HepG2 (cell line): Measurements from ENCODE around the gene LPO. TPM values are rescaled to one million over a fixed set of nuclear protein-coding genes. Genes with fewer than 3 reads are reported as not detected.

Experiments used
- ATAC-seq: fragments of 200-7000 bp; cut with Tn5 transposase; 3 replicates; pipeline ENCODE4 v1.9.1; 2020; ENCODE audit warnings: mild to moderate bottlenecking, moderate library complexity
- BruUV-seq: library from RNA; stranded (reverse); fragments of 400-500 nt; replicated peaks from 2 replicates; lab custom pipeline; 2021; lab: Mats Ljungman, UMichigan
- CTCF ChIA-PET: fragments of 300-600 bp; formaldehyde crosslinking; extraction: SDS; loops from one replicate; lab custom pipeline; 2021; ENCODE audit warnings: low total read pairs, inconsistent platforms, low intra/inter-chr PET ratio; lab: Yijun Ruan, JAX
- POLR2A ChIA-PET: fragments of 350-600 bp; sonication (Branson Sonifier 250); formaldehyde crosslinking; loops from one replicate; lab custom pipeline; 2020; ENCODE audit warnings: antibody characterized with exemption, inconsistent platforms; lab: Yijun Ruan, JAX
- DNase-seq: peaks from one replicate; pipeline ENCODE4 v3.0.0-alpha.2; 2015; ENCODE audit warnings: low spot score
- FAIRE-seq: peaks from 3 replicates; lab custom pipeline; 2011; peaks lifted over from hg19 to GRCh38; lab: Jason Lieb, UNC
- H2AFZ ChIP-seq: one replicate; pipeline ENCODE4 v1.6.1; 2011; ENCODE audit warnings: low read length, inconsistent platforms
- H3K27ac ChIP-seq: fragments of 300-600 bp; 3 replicates; pipeline ENCODE4 v1.8.0; 2011; ENCODE audit warnings: mixed run types, mild to moderate bottlenecking, mixed read lengths, low read length, inconsistent platforms; ENCODE audit not compliant: insufficient read depth; ENCODE audit errors: extremely low read length
- H3K27me3 ChIP-seq, 2 experiments: fragments of 200-600 bp in 1 of 2; 2 replicates in 1 of 2; 3 replicates in 1 of 2; pipeline versions ENCODE4 v1.6.0 to v1.8.0; 2011; ENCODE audit warnings: low read length in 2 of 2, mild to moderate bottlenecking in 2 of 2, moderate library complexity in 2 of 2, inconsistent platforms in 1 of 2; ENCODE audit not compliant: insufficient read depth in 2 of 2, control insufficient read depth in 1 of 2
- H3K36me3 ChIP-seq, 2 experiments: fragments of 200-600 bp in 1 of 2; replicated peaks in 1 of 2; 2 replicates in 1 of 2; 3 replicates in 1 of 2; pipeline versions ENCODE4 v1.5.1 to v1.8.0; 2011; ENCODE audit warnings: low read length in 2 of 2, inconsistent platforms in 1 of 2; ENCODE audit not compliant: insufficient read depth in 2 of 2, control insufficient read depth in 1 of 2
- H3K4me1 ChIP-seq: 2 replicates; pipeline ENCODE4 v1.5.1; 2012; ENCODE audit warnings: low read length, inconsistent platforms; ENCODE audit not compliant: insufficient read depth
- H3K4me2 ChIP-seq: 2 replicates; pipeline ENCODE4 v1.6.0; 2011; ENCODE audit warnings: low read depth, low read length, inconsistent platforms
- H3K4me3 ChIP-seq, 3 experiments: fragments of 200-600 bp in 1 of 3; sonication (generic), shearing (Covaris generic) in 1 of 3; replicated peaks in 1 of 3; 2 replicates each; pipeline ENCODE4 v1.5.1; 2011 to 2016; ENCODE audit warnings: low read length in 3 of 3, inconsistent platforms in 2 of 3, low read depth in 2 of 3, mild to moderate bottlenecking in 2 of 3, control low read depth in 1 of 3, mixed read lengths in 1 of 3; ENCODE audit not compliant: insufficient read depth in 1 of 3
- H3K79me2 ChIP-seq: one replicate; pipeline ENCODE4 v1.6.1; 2011; ENCODE audit warnings: low read length, inconsistent platforms; ENCODE audit not compliant: insufficient read depth
- H3K9ac ChIP-seq: 2 replicates; pipeline ENCODE4 v1.6.0; 2011; ENCODE audit warnings: mild to moderate bottlenecking, low read depth, low read length, inconsistent platforms; ENCODE audit not compliant: insufficient read depth
- H3K9me3 ChIP-seq: 2 replicates; pipeline ENCODE4 v1.5.1; 2012; ENCODE audit warnings: mild to moderate bottlenecking, low read length
- H4K20me1 ChIP-seq: 2 replicates; pipeline ENCODE4 v1.6.0; 2011; ENCODE audit warnings: inconsistent platforms, mild to moderate bottlenecking, low read length, moderate library complexity; ENCODE audit not compliant: insufficient read depth
- GABPA ChIP-seq, 2 experiments: IDR thresholded peaks; 2 replicates each; pipeline ENCODE4 v1.6.1; 2011 to 2016; ENCODE audit warnings: low read depth in 2 of 2, low read length in 1 of 2, missing biosample characterization in 1 of 2, missing genetic modification characterization in 1 of 2
- ZNF232 ChIP-seq: sonication (generic); formaldehyde crosslinking; IDR thresholded peaks from 2 replicates; pipeline ENCODE4 v1.4.0; 2020; ENCODE audit warnings: missing genetic modification reagents, borderline replicate concordance
- ZNF660 ChIP-seq: sonication (generic); formaldehyde crosslinking; IDR thresholded peaks from 2 replicates; pipeline ENCODE4 v1.5.1; 2020; ENCODE audit warnings: mild to moderate bottlenecking, low read depth, missing genetic modification reagents, borderline replicate concordance
- ZNF768 ChIP-seq: sonication (generic); formaldehyde crosslinking; IDR thresholded peaks from 2 replicates; pipeline ENCODE4 v1.4.0; 2020; ENCODE audit warnings: missing genetic modification reagents
- WGBS: methylation state at CpG from one replicate; pipeline ENCODE4 v1.1.6; 2017; ENCODE audit warnings: low lambda C conversion rate; 5-methylcytosine and 5-hydroxymethylcytosine counted together
- in situ Hi-C: cut with HindIII; loops from 2 replicates; pipeline ENCODE4 v1.10.0; 2017; ENCODE audit warnings: low pct_unique_long_range_greater_than_20kb; ENCODE audit not compliant: extremely low pct_ligation_motif_present
- intact Hi-C: fragments of 100-400 bp; cut with micrococcal nuclease; formaldehyde crosslinking; loops from one replicate; pipeline ENCODE4 v1.10.0; 2022; ENCODE audit not compliant: unreplicated experiment
- polyA plus RNA-seq, 8 experiments: library from polyadenylated mRNA; depleted of rRNA in 3 of 8; stranded (reverse) in 7 of 8; unstranded in 1 of 8; fragments of >200 nt; fragmentation: Illumina TruSeq in 4 of 8; extraction: Trizol in 4 of 8; gene quantifications; 2 replicates each; pipeline versions ENCODE4 v1.2.1 to v1.2.3, GENCODE V29; 2011 to 2016; ENCODE audit warnings: low read depth in 4 of 8, missing spikeins in 1 of 8, mixed read lengths in 1 of 8; ENCODE audit not compliant: insufficient read depth in 1 of 8
- total RNA-seq, 5 experiments: library from RNA; depleted of rRNA; stranded (reverse); fragments of >200 nt; fragmentation: Illumina TruSeq; extraction: Trizol; gene quantifications; 2 replicates each; pipeline ENCODE4 v1.2.3, GENCODE V29; 2016; ENCODE audit warnings: low read depth in 1 of 5

Gene LPO
- total and polyA plus RNA-seq, 2 of the 13 experiments (the other 11 are each of a cell fraction or from before 2014, with no cell fraction given), result not detected

GRCh38 chr17:58273453-58274104 lies 35.2 kb downstream of the LPO start:
- ATAC-seq (no peak), FAIRE-seq (no peak), DNase-seq (no peak)
- Histone ChIP-seq H3K9ac (no peak overlapping the region), H3K4me2 (no peak overlapping the region), H3K9me3 (no peaks in the 10 kb centered on the region), H3K4me1 (no peaks in the 10 kb centered on the region; the same call in 1 of the 2 replicates), H3K36me3 (no peaks in the 10 kb centered on the region), H3K27me3 (peaks cover 4 to 63% of the 10 kb centered on the region in 2 experiments; a peak in 4 of 5 replicates), H3K4me3 (no peak overlapping the region), H3K79me2 (no peaks in the 10 kb centered on the region), H4K20me1 (no peaks in the 10 kb centered on the region), H3K27ac (no peak overlapping the region), H2AFZ (no peak overlapping the region)
- ChIA-PET CTCF (no interaction called here), POLR2A (no interaction called here)
- 40% methylated on average over 15 of the region's 15 CpGs for WGBS
- no TSS peak for BruUV-seq
- no peak for TF ChIP-seq ZNF660
- TF ChIP-seq ZNF768 (CRISPR knock-in tag), result peak; percentile 68
- 0 out of 2 replicates have a peak, but pooled peaks have one; percentile 8 for TF ChIP-seq GABPA (IDR thresholded peaks at IDR 0.05; ENCODE audit: low read depth, low read length)
- TF ChIP-seq GABPA (CRISPR knock-in tag; IDR thresholded peaks at IDR 0.05; ENCODE audit: low read depth), result no peak
- intact Hi-C loops (no loop called here), in situ Hi-C loops (no loop called here)

- no peak for FAIRE-seq
- no peak for DNase-seq
- no peak for ATAC-seq
- Histone ChIP-seq H3K27ac (no peak overlapping the region), H3K9me3 (no peaks in the 10 kb centered on the region), H3K79me2 (no peaks in the 10 kb centered on the region), H3K27me3 (peaks cover 17 to 70% of the 10 kb centered on the region in 2 experiments; a peak in 4 of 5 replicates), H3K36me3 (no peaks in the 10 kb centered on the region), H3K4me3 (no peak overlapping the region), H4K20me1 (no peaks in the 10 kb centered on the region), H3K9ac (no peak overlapping the region), H3K4me1 (no peaks in the 10 kb centered on the region; the same call in 1 of the 2 replicates), H3K4me2 (no peak overlapping the region), H2AFZ (no peak overlapping the region)
- ChIA-PET POLR2A (no interaction called here), CTCF (no interaction called here)
- WGBS, result 45% methylated on average over 4 of the region's 10 CpGs
- no TSS peak for BruUV-seq
- intact Hi-C loops (no loop called here), in situ Hi-C loops (no loop called here)
- TF ChIP-seq ZNF768 (CRISPR knock-in tag) (peak; percentile 50; the same call in 1 of the 2 replicates), ZNF232 (CRISPR knock-in tag) (no peak)
Measured at GRCh38 chr17:58275417-58275816, 37.0 kb downstream of the LPO start.
